GM21381 (cell line): ENCODE measurements around the gene SLC6A5.

ENCODE experiments used
- ATAC-seq: cut with Tn5 transposase; IDR thresholded peaks from one replicate; pipeline ENCODE4 v1.9.1; 2021; ENCODE audit warnings: mild to moderate bottlenecking, moderate library complexity; ENCODE audit not compliant: unreplicated experiment

SLC6A5 gene

GRCh38 chr11:20668131-20668809, 68.9 kb downstream of the SLC6A5 start:
- ATAC-seq = no peak

- no peak for ATAC-seq
Observed at GRCh38 chr11:20668844-20669819, 69.7 kb downstream of the SLC6A5 start, which contains the start of gene NELL1. TSS of gene NELL1 (plus strand) at chr11:20669586.

- ATAC-seq = no peak
Observed at GRCh38 chr11:20669820-20670684, 70.6 kb downstream of the SLC6A5 start.

DNA sequence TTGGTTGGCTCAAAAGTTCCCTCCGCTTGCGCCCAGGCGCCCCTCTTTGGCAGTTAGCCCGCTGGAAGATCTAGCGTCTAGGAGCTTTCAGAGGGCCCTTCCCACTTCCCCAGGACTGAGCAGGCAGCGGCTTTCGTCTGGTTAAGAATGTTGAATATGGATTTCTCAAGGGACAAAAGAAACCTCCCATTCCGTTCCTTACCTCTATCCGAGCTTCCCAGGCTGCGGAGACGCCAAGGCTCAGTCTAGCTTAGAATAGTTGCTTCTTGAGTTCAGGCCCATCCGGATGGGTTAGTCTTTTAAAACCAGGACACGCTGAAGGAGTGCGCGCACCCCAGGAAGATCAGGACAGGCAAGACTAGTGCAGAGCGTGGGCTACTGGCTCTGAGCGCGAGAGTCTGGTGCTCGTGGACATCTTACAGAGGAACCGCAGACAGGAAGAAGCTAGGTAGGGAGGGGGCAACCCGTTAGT, 71.6 kb downstream of the SLC6A5 start:
- no peak for ATAC-seq

DNA sequence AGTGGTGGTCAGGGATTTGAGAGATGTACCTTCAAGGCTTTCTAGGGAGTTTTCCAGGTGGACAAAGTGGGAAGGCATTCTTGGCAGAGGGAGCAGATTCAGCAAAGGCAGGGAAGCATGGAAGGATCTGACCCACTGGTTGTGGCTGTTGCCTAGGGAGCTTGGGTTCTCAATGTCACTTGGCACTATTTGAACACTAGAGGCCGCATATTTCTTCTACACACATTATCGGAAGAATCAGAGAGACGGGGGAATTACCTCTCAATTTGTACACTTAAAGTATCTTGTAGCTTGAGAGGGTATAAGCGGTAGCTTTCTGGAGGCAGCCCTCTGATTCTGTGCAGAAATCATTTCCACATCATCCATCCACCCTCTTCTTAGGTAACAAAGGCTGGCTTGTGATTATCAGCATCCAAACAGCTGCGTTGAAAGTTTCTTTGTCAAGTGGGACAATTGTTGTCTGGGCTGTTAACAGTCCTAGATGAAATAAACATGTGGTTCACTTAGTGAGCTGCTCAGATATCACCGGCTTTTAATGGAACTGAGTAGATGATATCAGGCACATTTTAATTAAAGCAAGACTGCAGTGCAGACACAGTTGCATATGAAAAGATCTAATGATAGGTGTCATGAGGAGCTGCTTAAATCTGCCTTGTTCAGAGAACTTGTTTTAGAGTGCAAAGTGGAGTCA, 72.6 kb downstream of the SLC6A5 start:
- no peak for ATAC-seq

DNA sequence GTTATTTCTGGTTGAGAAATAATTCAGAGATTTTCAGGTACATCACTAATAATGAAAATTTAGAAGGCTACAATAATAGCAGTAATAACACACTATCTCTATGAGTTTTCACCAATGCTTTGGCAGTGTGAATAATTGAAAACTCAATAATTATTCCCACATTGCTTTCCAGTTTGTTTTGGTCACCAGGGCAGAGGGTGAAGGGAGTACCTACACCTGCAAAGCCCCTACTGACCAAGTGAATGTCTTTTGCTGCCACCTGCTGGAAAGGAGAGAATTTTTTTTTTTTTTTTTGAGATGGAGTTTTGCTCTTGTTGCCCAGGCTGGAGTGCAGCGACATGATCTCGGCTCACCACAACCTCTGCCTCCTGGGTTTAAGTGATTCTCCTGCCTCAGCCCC, 73.2 kb downstream of the SLC6A5 start:
- ATAC-seq = no peak

DNA sequence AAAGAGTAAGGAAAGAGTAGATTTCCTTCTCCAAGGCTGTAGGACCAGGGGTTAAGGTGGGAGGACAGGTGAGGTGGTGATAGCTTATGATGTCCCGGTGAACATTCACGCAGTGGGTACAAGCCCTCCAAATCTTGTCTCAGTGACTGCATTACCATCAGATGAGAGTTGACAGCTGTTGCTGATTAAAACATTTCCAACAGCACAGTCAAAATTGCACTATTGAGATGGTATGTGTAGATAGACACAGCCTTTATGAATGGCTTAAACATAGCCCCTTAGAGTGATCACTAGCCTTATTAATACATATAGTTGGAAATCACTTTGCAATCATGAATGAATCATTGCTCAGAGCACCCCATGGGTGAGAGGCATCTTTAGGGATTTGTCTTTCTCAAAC, 77.2 kb downstream of the SLC6A5 start:
- ATAC-seq = no peak

DNA sequence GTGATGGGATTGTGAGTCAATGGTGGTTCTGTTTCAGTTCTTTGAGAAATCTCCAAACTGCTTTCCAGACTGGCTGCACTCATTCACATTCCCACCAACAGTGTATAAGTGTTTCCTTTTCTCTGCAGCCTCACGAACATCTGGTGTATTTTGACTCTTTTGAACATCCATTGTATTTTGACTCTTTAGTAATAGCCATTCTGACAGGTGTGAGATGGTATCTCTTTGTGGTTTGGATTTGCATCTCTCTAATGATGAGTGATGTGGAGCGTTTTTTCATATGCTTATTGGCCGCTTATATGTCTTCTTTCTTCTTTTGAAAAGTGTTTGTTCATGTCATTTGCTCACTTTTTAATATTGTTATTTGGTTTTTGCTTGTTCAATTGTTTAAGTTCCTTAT, 89.4 kb downstream of the SLC6A5 start:
- no peak for ATAC-seq

DNA sequence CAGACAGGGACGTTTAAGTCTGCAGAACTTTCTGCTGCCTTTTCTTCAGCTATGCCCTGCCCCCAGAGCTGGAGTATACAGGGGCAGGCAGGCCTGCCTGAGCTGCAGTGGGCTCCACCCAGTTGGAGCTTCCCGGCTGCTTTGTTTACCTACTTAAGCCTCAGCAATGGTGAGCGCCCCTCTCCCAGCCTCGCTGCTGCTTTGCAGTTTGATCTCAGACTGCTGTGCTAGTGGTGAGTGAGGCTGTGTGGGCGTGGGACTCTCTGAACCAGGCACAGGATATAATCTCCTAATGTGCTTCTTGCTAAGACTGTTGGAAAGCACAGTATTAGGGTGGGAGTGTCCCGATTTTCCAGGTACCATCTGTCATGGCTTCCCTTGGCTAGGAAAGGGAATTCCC, 108.5 kb downstream of the SLC6A5 start:
- no peak for ATAC-seq
